ENCODE measurements around the gene PTPRN2. TPM values are rescaled to one million over a fixed set of nuclear protein-coding genes. Genes with fewer than 3 reads are reported as not detected.

Gene PTPRN2
- total RNA-seq, 2 experiments from 2014 or later, result 0.46 to 0.51 TPM

DNA sequence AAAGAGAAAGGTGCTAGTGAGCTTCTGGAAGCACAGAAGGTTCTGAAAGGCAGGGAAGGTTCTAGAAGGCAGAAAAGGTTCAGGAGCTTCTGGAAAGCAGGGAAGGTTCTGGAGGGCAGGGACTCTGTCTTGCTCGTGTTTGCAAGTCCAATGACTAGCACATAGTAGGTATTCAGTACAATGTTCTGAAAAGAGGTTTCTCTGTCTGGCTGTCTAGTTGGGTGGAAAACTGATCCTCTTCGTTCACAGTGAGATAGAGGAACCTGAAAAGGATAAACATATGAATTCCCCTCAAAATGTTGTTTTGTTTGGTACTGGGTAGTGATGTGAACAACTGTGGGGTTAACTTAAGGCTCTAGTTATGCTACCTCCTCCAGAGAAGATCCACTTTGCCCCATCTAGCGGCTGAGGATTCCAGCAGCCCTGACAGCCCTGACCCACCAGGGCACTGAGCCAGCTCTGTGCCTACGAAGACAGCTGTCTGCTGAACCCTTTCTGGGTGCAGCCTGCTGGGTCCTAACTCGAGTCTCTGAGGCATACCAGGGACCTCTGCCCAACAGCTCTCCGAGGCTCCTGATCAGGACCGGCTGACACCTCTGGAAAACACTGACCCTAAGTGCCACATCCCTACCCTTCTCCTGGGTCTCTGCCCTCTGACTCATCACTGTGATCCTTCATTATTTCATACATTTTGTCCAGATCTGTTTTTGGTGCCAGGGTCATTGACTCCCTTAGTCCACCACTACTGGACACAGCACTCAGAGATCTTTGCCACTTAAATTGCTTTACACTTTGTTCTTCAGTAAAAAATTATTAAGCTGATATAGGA, 15.4 kb downstream of the PTPRN2 start:
- H3K4me3 Mint-ChIP-seq, result no peak overlapping the region
- no peaks in the 10 kb centered on the region for H3K4me1 Mint-ChIP-seq
- H3K27me3 Mint-ChIP-seq, result peaks cover 20% of the 10 kb centered on the region
- no peak overlapping the region for H3K27ac Mint-ChIP-seq
- intact Hi-C loops (cut with DNase I, micrococcal nuclease), result no loop called here
- ChIA-PET CTCF (interaction anchor here (0.6 kb wide), 1 partner anchor 100 kb away, joined by 5 read pairs; no protein-coding TSS in a partner anchor), POLR2A (no interaction called here)
- no peaks in the 10 kb centered on the region for H3K9me3 Mint-ChIP-seq (ENCODE audit: low read depth)
- peak; percentile 19 for ATAC-seq
- H3K36me3 Mint-ChIP-seq (ENCODE audit: low read depth), result no peaks in the 10 kb centered on the region
- no peak for DNase-seq

DNA sequence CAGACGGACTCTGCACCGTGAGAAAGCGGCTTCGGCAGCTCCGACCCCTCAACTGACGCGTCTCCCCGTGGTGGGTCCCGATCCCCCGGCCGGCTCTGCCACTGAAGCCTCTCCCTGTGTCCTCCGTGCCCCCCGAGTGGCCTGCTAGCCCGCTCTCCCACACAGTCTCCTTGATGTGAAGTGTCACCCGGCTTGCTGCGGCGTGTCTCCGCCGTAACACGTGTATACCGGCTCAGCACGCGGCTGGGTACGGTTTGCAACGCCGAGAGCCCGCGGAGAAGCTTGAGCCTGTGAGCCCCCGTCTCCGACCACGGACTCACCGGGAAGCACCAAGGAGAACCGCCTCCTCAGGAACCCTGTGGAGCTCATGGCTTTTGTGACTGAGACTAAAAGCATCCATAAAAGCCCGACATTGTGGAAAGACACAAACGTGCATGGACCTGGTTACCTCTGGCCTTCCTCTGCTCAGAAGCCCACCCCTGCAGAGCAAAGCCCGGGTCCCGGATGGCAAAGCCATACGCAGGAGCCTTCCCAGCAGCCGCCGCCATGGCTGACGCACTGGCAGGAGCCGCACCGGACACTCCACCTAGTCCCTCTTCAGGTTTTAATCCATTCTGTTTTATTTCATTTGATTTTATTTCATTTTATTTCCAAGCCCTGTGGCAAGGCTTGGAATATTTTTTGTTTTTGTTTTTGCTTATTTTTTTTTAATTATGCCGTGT, 17.0 kb downstream of the PTPRN2 start:
- CTCF ChIA-PET, result no interaction called here
- Mint-ChIP-seq H3K27me3 (peaks cover 21% of the 10 kb centered on the region), H3K9me3 (ENCODE audit: low read depth) (no peaks in the 10 kb centered on the region), H3K4me1 (no peaks in the 10 kb centered on the region), H3K27ac (no peak overlapping the region), H3K36me3 (ENCODE audit: low read depth) (no peaks in the 10 kb centered on the region), H3K4me3 (no peak overlapping the region)
- intact Hi-C loops (cut with DNase I, micrococcal nuclease), result no loop called here
- POLR2A ChIA-PET, result no interaction called here
- DNase-seq (no peak), ATAC-seq (no peak)

DNA sequence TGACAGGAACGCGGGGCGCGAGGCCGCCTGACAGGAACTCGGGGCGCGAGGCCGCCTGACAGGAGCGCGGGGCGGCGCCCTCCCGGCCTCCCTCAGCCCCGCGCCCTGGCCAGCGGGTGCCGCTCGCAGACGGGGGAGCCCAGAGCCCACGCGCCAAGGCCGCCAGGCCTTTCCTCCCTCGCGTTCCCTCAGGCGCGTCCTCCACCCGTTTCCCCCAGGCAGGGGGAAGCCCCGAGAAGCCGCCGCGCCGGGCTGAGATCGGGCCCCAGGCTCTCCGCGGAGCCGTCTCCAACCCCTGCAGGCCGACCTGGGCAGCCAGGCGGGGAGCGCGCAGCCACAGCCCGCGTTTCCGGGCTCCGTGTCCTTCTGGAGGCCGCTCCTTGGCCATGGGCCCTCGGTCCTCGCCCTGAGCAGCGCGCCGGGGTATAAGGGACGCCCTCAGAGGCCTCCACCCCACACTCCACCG, 17.7 kb downstream of the PTPRN2 start:
- ChIA-PET POLR2A (no interaction called here), CTCF (no interaction called here)
- intact Hi-C loops (cut with DNase I, micrococcal nuclease), result no loop called here
- DNase-seq (no peak), ATAC-seq (peak; percentile 42)
- H3K9me3 Mint-ChIP-seq (ENCODE audit: low read depth), result no peaks in the 10 kb centered on the region
- no peak overlapping the region for H3K4me3 Mint-ChIP-seq
- H3K27me3 Mint-ChIP-seq, result peaks cover 24% of the 10 kb centered on the region
- no peaks in the 10 kb centered on the region for H3K36me3 Mint-ChIP-seq (ENCODE audit: low read depth)
- H3K4me1 Mint-ChIP-seq, result no peaks in the 10 kb centered on the region
- H3K27ac Mint-ChIP-seq, result no peak overlapping the region

DNA sequence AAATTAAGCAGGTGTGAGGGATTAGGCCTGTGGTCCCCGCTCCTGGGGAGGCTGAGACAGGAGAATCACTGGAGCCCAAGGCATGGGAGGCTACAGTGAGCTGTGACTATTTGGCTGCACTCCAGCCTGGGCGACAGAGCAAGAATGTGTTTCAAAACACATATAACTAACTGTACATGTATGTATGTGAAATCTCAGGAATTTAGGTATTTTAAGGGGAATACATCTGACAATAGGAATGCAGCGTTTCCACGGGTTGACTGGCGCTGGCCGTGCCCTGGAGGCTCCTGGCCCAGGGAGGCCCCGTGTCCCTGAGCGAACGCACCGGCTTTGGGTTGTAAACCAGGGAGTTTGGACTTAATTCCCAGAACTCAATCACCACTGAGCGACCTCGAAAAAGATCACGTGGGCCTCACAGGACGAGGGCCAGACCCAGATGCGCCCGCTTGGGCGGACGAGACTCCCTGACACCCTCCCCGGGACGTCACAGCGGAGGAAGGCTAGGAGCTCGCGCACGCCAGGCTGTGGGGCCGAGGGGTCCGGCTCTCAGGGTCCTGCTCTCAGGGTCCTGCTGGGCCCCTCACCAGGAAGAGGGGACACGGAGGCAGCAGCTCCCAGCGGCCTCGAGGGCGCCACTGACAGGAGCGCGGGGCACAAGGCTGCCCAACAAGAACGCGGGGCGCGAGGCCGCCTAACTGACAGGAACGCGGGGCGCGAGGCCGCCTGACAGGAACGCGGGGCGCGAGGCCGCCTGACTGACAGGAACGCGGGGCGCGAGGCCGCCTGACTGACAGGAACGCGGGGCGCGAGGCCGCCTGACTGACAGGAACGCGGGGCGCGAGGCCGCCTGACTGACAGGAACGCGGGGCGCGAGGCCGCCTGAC, 18.4 kb downstream of the PTPRN2 start:
- CTCF ChIA-PET, result no interaction called here

DNA sequence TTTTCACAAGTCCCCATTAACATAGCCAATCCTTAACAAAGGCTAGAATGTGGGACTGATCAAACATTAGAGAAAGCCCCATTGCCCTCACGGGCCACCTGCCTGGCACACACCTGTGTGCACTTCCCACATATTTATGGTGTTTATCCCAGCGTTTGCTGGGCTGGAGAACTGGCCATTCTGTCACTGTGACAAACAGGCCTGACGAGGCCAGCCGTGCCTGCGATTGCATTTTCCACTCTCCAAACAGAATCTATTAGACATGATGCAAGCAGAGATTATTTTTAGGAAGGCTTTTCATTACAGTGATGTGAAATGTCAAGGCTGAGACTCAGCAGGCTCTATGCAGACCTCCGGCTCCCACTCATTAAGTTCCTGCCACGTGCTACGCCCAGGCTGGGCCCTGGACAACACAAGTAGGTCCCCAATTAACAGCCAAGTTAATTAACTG, 20.4 kb downstream of the PTPRN2 start:
- intact Hi-C loops (cut with DNase I, micrococcal nuclease), result no loop called here
- Mint-ChIP-seq H3K27ac (no peak overlapping the region), H3K36me3 (ENCODE audit: low read depth) (no peaks in the 10 kb centered on the region), H3K4me3 (no peak overlapping the region), H3K9me3 (ENCODE audit: low read depth) (no peaks in the 10 kb centered on the region), H3K4me1 (no peaks in the 10 kb centered on the region), H3K27me3 (peaks cover 36% of the 10 kb centered on the region)
- DNase-seq, result no peak
- ChIA-PET CTCF (no interaction called here), POLR2A (no interaction called here)
- no peak for ATAC-seq

More for the DNA sequence above, 18.4 kb downstream of the PTPRN2 start:
- Mint-ChIP-seq H3K27ac (no peak overlapping the region), H3K4me1 (no peaks in the 10 kb centered on the region), H3K4me3 (no peak overlapping the region), H3K9me3 (ENCODE audit: low read depth) (no peaks in the 10 kb centered on the region), H3K36me3 (ENCODE audit: low read depth) (no peaks in the 10 kb centered on the region), H3K27me3 (peaks cover 25% of the 10 kb centered on the region)
- intact Hi-C loops (cut with DNase I, micrococcal nuclease), result no loop called here
- DNase-seq, result no peak
- no peak for ATAC-seq
- POLR2A ChIA-PET, result no interaction called here

DNA sequence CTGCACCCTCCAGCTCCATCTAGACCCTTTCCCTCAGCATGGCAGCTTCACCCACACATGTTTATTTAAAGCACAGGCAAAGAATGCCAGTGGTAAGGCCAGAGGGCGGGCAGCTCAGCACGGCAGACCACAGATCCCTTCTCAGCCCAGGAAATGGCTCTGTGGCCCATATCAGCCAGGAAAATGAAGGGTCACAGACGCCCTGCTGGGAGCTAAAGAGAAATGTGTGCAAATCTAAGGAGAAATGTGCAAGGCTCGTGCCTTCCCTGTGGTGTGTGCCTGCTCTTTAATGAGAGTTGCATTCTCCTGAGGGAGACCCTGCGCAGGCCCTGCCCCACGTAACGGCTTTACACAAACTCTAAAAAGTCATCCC, 23.0 kb downstream of the PTPRN2 start:
- no peak overlapping the region for H3K4me3 Mint-ChIP-seq
- no peaks in the 10 kb centered on the region for H3K4me1 Mint-ChIP-seq
- no peak overlapping the region for H3K27ac Mint-ChIP-seq
- peaks cover 34% of the 10 kb centered on the region for H3K27me3 Mint-ChIP-seq
- CTCF ChIA-PET, result no interaction called here
- DNase-seq (no peak), ATAC-seq (no peak)
- H3K36me3 Mint-ChIP-seq (ENCODE audit: low read depth), result no peaks in the 10 kb centered on the region
- POLR2A ChIA-PET, result no interaction called here
- intact Hi-C loops (cut with DNase I, micrococcal nuclease), result no loop called here
- H3K9me3 Mint-ChIP-seq (ENCODE audit: low read depth), result no peaks in the 10 kb centered on the region

DNA sequence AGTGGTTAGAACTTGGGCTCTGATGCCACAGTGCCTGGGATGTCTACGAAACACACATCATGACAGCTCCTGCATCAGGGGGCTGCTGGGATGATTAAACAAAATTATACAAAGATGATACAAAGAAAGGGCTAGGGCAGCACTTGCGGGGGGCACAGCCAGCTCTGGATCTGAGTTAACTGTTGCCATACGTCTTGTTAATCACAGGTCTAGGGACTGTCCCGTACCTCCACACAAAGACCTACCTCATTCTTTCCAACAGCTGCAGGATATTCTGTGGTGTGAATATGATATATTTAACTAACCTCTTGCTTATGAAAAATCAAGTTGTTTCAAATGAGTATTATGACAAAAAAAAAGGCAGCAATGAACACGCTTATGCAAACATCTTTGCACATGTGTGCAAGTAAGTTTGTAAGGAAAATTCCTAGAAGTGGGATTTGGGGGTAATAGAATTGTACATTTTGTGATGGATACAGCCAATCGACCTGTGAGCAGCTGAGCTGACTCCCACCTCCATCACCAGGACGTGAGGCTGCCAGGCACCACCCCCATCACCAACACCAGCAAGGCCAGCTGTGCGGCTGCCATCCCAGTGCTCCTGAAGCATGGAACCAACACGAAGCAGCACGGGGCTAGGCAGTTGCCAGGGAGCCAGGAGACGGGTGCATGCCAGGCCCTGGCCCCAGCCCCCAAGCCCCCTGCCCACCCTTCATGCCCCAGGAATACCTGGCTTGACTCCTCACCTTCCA, 23.5 kb downstream of the PTPRN2 start:
- no peaks in the 10 kb centered on the region for H3K9me3 Mint-ChIP-seq (ENCODE audit: low read depth)
- ChIA-PET CTCF (no interaction called here), POLR2A (no interaction called here)
- no peak overlapping the region for H3K27ac Mint-ChIP-seq
- DNase-seq, result no peak
- no peaks in the 10 kb centered on the region for H3K36me3 Mint-ChIP-seq (ENCODE audit: low read depth)
- H3K27me3 Mint-ChIP-seq, result peaks cover 33% of the 10 kb centered on the region
- ATAC-seq, result no peak
- intact Hi-C loops (cut with DNase I, micrococcal nuclease), result no loop called here
- no peak overlapping the region for H3K4me3 Mint-ChIP-seq
- H3K4me1 Mint-ChIP-seq, result no peaks in the 10 kb centered on the region

DNA sequence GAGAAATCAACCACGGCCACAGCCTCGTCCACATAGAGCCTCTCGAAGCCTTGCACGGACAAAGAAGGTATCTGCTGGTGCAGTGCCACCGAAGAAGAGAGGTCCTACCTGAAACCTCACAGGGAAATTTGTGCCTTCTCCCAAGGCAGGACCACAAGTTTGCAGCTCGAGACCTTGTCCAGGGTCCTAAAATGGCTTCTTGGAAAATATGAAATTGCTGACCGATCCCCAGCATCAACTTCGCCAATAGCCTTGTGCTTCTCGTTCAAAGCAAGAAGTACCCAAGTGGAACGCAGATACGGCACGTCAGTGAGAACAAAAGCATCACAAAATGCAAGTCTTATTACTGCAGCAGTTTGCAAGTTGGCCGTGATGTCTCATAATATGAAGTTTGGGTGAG, 24.6 kb downstream of the PTPRN2 start:
- no peak for ATAC-seq
- ChIA-PET CTCF (no interaction called here), POLR2A (no interaction called here)

DNA sequence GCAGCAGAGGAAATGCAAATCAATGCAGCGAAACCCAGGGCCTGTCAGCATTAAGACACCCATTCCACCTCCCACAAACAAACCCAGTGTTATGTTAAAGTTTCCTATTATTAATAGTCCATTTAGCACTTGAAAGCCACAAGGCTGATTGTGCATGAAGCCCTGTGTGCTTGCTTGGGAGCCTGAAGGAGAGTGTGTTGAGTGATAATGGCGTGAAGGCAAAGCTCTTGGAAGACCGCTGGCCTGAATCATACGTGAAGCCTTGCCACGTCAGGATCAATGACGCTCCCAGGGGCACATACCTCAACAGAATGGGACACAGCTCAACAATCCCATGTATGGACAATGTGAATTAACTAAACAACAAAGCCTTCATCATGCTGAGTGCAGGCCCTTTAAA, 25.1 kb downstream of the PTPRN2 start:
- Mint-ChIP-seq H3K4me1 (no peaks in the 10 kb centered on the region), H3K4me3 (no peak overlapping the region), H3K27ac (no peak overlapping the region), H3K36me3 (ENCODE audit: low read depth) (no peaks in the 10 kb centered on the region), H3K9me3 (ENCODE audit: low read depth) (no peaks in the 10 kb centered on the region), H3K27me3 (peaks cover 23% of the 10 kb centered on the region)
- POLR2A ChIA-PET, result no interaction called here
- intact Hi-C loops (cut with DNase I, micrococcal nuclease), result no loop called here
- ATAC-seq (no peak), DNase-seq (no peak)
- CTCF ChIA-PET, result no interaction called here

More for the DNA sequence above, 24.6 kb downstream of the PTPRN2 start:
- H3K27me3 Mint-ChIP-seq, result peaks cover 26% of the 10 kb centered on the region
- DNase-seq, result no peak
- no peaks in the 10 kb centered on the region for H3K4me1 Mint-ChIP-seq
- no peaks in the 10 kb centered on the region for H3K9me3 Mint-ChIP-seq (ENCODE audit: low read depth)
- intact Hi-C loops (cut with DNase I, micrococcal nuclease), result no loop called here
- H3K4me3 Mint-ChIP-seq, result no peak overlapping the region
- no peaks in the 10 kb centered on the region for H3K36me3 Mint-ChIP-seq (ENCODE audit: low read depth)
- H3K27ac Mint-ChIP-seq, result no peak overlapping the region

DNA sequence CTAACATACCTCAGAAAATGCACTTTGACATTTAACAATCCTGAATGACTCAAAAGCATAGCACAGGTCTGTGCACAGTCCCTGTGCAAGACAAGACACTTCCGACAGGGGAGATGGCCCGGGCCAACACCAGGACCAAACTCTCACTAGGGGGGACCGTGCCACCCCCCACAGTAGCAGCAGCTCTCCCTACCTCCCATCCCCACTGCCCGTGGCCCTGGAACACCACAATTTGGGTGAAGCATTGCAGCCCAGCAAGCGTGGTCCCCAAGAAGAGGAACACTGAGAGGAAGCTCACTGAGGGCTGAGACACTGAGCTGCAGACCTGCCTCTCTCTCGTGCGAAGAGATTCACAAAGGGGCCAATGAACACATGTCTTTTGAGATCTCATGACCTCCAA, 26.0 kb downstream of the PTPRN2 start:
- Mint-ChIP-seq H3K27ac (no peak overlapping the region), H3K36me3 (ENCODE audit: low read depth) (no peaks in the 10 kb centered on the region), H3K4me3 (no peak overlapping the region), H3K4me1 (no peaks in the 10 kb centered on the region), H3K27me3 (peaks cover 21% of the 10 kb centered on the region), H3K9me3 (ENCODE audit: low read depth) (no peaks in the 10 kb centered on the region)
- intact Hi-C loops (cut with DNase I, micrococcal nuclease), result no loop called here
- ChIA-PET CTCF (no interaction called here), POLR2A (no interaction called here)
- DNase-seq (no peak), ATAC-seq (no peak)

DNA sequence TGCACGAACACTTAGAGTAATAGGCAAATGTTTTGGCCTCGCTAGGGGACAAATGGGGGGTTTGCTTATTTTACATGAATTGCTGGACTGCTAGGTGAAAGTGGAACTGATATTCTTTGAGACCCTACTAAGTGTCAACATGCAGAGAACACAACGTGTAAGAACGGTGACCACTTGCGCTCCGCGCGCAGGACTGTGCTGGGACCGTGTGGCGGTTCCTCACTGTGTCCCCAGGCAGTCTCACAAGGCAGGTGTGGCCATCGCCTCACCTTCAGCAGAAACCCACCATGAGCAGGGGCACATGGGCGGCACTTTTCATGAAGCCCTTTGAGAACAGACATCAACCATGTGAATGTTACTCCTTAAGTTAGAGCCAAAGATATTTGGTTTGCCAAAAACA, 27.2 kb downstream of the PTPRN2 start:
- CTCF ChIA-PET, result no interaction called here
- intact Hi-C loops (cut with DNase I, micrococcal nuclease), result no loop called here
- no peak for ATAC-seq

More for the DNA sequence above, 27.2 kb downstream of the PTPRN2 start:
- Mint-ChIP-seq H3K36me3 (ENCODE audit: low read depth) (no peaks in the 10 kb centered on the region), H3K9me3 (ENCODE audit: low read depth) (peaks cover 1% of the 10 kb centered on the region), H3K27ac (no peak overlapping the region), H3K4me1 (no peaks in the 10 kb centered on the region), H3K4me3 (no peak overlapping the region), H3K27me3 (peaks cover 18% of the 10 kb centered on the region)
- DNase-seq, result no peak
- POLR2A ChIA-PET, result no interaction called here
